Measurements from ENCODE around the gene RNF169. TPM values are rescaled to one million over a fixed set of nuclear protein-coding genes. Genes with fewer than 3 reads are reported as not detected.
"Not testable (repeated sequence)": the region's sequence is repeated elsewhere in the genome, so short reads cannot be mapped to it uniquely, and the experiment has no call there.

Gene RNF169
- total RNA-seq, 1 donor from 2014 or later, result 28.7 TPM

DNA sequence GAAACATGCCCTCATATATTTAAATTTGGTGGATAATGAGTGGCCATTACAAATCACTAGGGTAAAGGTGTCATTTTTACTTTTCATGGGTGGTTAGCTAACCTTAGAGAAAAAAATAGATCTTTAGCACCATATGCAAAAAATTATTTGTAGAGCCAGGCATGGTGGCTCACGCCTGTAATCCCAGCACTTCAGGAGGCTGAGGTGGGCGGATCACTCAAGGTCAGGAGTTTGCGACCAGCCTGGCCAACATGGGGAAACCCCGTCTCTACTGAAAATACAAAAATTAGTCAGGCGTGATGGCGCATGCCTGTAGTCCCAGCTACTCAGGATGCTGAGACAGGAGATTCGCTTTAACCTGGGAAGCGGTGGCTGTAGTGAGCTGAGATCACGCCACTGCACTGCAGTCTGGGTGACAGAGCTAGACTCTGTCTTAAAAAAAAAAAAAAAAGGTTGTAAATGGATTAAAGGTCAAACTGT, 19.6 kb downstream of the RNF169 start:
- not testable (repeated sequence) for DNase-seq

DNA sequence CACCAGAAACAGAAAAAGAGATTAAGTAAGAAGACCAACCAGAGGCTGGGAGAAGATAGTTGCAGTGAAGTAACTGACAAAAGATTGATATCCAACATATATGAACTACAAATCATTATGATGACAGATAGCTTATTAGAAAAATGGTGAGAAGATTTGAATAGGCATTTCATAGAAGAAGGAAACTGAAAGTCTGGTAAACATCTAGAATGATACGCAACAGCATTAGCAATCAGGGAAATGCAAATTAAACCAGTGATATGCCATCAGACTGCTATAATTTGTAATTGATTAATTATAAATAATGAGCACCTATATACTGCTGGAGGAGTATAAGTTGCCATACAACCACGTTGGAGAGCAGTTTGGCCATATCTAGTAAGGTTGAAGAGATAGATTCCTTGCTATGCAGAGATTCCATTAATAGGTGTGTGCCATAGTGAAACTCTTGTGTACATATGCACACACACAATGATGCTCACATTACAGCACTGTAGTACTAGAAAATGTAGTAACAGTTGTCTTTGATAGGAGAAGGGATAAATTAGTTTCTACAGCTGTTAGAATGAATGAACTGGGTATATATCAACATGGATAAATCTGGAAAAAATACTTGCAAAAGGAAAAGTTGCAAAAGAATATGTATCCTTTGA, 20.5 kb downstream of the RNF169 start:
- no peak for DNase-seq

DNA sequence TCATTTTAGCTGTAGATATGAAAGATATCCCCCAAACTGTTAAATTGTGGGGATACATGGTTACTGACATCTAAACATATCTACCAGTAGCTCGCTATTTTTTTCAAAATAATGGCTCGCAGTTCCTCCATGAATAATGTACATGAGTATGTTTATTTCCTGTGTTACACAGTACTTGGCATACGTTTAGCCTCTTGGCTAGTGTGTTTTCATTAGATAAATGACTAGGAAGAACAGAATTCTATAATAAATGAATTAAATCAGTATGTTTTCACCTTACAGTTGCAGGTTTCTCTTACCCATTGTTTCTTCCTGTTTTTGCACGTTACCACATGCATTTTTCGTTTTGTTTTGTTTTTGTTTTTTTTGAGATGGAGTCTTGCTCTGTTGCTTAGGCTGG, 21.8 kb downstream of the RNF169 start:
- no peak for DNase-seq

DNA sequence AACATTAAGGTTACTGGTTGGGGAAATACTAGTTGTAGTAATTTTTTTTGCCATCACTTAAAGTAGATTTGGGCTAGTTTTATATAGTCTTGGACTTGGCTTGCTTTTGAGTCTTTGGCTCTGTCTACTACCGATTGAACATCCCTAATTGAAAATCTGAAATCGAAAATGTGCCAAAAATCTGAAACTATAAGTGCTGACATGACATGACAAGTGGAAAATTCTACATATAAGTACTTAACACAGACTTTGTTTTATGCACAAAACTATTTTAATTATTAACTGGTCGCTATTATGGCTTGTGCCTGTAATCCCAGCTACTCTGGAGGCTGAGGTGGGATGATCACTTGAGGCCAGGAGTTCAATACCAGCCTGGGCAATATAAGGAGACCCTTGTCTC, 22.5 kb downstream of the RNF169 start:
- no peak for DNase-seq

DNA sequence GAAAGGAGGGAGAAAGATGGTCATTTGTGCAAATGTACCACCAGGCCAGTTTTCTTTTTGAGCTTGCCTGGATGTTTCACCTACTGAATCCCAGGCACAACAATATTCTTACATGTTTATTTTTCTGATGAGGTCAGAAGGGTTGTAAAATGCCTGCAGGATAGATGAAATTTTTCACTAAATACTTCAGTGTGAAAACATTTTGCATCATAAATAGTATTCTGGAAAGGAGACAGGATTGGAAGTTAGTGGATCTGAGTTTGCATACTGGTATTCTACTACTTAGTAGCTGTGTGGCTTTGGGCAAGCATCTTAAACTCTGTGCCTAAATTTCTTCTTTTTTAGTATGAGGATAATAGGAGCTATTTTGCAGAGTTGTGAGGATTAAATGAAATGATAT, 24.8 kb downstream of the RNF169 start:
- no peak for DNase-seq

DNA sequence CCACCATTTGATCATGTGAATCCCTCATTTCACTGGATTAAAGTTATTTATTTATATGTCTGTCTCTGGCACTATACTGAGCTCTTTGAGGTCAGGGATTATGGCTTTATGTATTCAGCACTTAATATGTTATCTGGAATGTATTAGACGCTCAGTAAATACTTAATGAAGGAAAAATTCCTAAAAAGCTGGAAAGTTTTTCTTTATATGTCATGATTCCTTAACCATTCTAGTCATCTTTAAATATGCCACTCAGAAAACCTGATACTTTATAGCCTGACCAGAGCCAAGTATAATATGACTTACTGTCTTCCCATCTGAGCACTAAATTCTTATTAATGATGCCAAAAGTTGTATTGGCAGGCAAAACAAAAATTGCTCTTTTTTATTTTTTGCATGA, 27.1 kb downstream of the RNF169 start:
- DNase-seq, result no peak

DNA sequence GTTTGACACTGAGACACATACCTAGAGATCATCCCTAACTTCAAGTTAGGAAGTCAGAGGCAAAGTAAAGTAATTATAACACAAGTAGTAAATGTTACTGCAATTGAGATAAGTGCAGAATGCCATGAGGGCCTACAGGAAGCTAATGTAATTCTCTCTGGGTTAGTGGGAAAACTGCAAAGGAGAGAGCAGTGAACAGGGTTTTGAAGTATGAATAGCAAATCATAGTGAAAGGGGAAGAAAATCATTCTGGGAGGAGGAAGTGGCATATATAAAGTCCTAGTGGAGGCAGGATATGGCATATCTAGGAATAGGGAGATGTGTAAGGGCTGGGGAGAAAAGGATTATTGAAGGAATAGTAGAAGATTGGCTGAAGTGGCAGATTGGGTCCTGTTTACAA, 27.9 kb downstream of the RNF169 start:
- no peak for DNase-seq

DNA sequence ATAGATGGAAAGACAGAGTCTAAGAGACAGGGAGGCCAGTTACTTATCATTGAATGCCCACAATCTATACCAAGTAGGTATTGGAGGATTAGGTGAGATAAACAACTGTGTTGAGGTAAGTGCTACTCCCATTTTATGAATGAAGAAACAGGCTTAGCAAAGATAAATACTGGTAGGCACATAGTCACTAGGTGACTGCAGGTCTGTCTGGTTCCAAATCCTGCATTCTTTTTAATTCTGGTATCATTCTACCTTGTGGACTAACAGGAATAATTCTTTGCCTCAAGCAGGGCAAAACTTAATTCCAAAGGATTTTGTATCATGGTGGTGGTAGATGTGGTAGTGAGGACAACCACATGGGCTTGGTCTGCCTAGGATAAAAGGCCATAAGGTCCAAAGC, 28.4 kb downstream of the RNF169 start:
- no peak for DNase-seq

DNA sequence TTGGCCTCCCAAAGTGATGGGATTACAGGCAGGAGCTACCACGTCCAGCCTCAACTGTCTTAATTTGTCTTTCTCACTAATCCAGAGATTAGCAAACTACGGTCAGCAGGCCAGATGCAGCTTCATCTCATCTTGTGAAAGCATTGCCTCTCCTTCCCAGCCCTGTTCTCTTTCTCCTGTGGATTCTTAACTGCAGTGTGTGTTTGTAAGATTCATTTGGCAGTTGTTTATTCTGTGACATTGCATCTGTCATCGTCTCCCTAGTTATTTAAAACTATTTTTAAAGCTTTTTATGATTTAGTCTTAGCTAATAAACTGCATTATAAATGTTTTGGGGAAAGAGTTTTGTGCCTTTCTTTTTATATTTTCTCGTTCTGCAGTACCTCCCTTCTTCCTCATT, 29.2 kb downstream of the RNF169 start:
- no peak for DNase-seq

DNA sequence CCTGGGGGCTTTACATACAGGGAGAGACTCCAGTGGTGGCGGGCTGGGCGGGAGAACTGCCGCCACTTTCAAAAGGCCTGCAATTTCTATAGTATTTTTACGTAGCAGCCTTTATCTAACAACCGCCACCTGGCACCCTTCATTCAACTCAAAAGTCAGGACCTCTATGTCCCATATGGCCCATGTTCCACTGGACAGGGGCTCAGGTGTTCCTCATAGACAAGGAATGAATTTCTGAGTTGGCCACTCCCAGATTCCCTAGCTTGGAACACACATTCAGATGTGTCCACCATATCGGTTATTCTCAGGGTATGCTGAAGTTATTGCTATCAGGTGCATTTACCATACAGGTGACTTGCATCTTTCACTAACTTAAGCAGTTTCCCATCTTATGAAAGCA, 29.9 kb downstream of the RNF169 start:
- DNase-seq, result no peak

DNA sequence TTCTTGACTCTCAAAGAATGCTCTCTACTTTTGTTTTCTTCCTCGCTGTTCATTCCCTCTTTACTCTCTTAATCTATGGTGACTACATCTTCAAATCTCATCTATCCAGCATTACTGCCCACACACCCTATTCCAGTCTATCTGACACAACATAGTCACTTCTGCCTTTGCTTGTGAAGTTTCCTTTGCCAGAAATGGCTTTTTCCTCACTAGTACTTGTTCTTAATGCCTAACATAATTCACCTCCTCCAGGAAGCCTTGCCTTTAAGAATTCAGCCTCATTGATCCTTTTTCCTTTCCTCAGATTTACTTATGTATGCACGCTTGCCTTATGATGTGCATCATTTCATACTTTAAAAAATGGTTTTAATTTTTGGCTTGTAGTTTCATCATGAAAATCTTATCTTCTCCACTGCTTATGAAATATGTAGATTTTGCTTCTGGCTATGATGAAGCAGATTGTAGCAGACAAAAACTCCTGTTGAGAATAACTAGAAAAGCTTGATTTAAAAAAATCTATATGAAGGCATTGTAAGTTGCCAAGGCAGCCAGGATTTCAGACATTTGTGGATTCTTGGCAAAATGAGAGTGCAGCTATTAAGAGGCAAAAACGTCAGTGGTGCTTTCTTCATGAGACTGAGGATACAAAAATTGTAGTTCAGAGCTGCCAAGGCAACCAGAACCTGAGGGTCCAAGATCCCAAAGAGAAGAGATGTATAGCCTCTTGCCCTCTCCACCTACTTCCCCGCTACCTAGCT, 31.8 kb downstream of the RNF169 start:
- peak; percentile 5 for DNase-seq

DNA sequence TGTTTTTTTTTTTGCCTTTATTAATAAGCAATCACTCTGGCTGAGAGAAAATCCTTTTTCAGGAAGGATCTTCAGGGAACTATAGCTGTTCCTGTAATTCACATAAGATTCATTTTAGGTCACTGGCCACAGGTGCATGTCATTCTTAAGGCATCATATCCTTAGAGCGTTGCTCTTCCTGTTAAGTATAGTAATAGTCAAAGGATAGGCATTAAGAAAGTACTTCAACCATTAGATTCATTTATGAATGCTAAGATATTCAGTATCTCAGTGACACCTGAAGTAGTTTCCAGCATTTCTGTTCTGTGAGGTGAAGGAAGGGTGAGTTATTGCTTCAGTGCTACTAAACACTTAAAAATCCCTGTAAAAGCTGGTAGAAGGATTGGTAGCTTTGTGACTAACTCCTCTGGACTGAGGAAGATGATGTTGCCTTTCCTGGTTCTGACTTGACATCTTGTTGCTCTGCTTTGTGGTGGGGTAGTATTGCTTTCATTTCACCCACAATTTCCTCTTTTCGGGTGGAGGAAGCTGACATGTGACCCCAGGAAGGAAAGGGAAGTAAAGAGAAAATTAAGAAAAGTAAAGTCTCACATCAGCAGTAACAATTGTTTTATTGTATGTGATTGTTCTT, 34.7 kb downstream of the RNF169 start:
- peak; percentile 14 for DNase-seq

DNA sequence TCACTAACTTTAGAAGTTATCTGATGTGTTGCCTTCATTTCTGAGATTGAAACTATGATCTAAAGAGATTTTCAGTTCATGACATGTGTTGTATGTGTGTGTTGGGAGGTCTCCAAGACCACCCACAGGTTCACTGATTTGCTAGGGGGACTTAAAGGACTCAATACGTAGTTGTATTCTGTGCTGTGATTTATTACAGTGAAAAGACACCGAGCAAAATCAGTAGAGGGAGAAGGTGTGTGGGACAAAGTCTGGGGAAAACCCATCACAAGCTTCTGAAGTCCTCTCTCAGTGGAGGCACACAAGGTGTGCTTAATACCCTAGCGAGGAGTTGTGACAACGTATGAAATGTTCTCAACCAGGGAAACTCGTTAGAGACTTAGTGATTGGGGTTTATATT, 35.6 kb downstream of the RNF169 start:
- DNase-seq, result peak; percentile 6

DNA sequence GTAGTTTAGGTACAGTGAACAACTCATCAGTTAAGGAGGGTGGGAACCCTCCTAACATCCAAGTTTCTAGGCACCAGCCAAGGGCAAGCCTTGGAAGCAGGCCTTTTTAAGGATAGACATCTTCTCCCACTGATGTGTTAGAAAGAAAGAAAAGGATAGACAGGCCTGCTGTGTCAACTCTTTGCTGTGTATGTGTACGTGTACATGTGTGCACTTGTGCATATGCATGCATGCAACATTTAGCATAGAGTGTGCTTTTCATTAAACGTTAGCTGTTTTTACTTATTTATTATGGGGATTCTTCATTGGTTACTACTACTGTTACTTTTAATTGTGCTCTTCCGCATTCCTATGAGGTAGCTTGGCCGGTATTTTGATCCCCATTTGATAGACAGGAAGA, 36.1 kb downstream of the RNF169 start:
- DNase-seq, result no peak

DNA sequence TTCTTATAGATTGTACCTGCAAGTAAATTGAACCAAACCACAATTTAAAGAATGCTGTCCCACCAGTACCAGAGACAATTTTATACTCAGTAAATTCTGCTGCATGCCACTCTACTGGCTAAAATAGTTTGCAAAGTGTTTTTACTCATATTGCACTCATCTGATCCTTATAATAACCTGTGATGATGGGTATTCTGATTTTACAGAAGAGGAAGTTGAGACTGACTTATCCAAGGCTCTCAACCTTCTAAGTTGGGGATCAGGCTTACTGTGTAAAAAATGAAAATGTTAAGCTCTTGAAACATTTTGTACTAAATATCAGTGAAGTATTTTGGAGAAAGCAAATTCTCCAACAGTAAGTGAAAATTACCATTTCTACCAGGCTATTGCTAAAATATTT, 37.9 kb downstream of the RNF169 start:
- DNase-seq, result no peak

DNA sequence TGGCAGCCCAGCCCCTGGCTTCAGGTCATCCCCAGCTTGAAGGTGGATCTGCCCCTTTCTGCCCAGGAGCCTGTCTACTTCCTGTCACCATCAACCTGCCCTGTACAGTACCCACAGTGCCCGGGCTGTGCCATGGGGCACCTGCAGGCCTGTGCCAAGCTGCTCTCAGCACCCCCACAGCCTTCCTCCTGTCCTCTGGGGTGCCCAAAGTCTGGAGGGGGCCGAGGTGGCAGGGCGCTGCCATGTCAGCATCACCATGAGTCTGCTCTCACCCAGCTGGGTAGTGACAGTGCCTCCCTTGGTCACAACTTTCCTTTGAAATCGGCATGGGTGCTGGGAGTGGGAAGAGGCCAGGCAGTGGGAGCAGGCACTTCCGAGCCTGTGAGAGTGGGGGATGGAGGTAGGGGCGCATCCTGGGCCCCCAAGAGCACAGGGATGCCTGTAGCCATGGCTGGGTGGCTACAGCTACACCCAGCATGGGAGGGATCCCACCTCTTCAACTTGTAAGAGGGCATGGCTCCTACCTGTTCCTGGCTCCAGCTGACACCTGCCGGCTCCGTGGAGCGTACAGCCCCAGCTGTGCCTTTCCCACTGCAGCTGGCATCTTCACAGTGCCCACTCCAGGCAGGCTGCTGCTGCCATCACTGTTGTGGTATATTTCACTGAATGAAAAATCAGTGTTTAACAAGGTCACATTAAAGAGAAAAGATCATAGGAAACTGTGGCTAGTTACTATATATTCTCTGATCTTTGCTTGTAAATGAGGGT, 42.9 kb downstream of the RNF169 start:
- DNase-seq, result no peak

DNA sequence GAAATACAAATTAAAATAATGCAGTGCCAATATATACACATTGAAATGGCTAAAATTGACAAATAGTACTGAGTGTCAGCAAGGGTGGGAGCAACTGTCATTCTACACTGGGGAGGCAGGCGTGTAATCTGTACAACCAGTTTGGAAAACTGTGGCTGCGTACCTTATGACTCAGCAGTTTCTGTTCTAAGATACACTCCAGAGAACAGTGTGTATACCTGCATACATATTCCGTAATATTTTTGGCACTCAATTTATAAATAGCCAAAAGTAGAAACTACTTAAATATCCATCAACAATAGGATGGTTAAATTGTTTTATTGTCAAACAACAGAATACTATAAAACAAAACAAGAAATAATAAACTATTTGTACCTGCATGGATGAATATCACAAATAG, 57.6 kb downstream of the RNF169 start:
- no peak for DNase-seq

DNA sequence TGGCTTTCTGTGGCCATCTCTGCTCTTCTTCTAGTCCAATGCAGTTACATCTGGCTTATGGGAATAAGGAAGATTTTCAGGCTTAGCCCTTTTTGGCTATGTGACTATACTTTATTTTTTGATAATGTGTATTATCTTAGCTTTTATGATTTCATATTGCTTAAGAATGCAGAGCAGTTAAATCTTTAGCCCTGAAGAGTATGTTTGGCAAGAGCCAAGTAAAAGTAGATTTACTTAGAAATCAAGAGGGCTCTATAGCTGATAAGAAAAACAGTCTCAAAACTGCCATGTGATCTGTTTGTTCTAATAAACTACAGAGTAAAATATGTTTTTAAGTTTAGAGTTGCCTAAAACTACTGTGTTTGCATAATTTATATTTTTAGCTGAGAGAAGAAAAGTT, 61.2 kb downstream of the RNF169 start:
- no peak for DNase-seq

DNA sequence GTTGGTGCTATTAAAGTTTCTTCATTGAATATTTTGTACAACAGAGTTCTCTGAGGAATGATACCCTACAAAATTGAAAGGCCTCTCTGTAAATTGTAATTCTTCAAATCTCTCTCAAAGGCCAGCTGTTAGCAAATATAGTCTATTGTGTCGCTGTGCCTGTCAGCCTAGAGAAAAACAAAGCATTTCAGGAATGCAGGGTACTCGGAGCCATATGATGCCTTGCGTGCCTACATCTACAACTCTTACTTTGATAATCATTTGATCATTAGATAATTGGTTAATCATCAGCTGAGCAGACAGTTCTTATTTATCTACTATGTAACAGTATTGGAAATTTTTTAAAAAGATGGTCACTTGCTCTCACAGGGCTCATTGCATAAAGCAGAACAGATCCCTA, 67.3 kb downstream of the RNF169 start:
- DNase-seq, result peak; percentile 5

DNA sequence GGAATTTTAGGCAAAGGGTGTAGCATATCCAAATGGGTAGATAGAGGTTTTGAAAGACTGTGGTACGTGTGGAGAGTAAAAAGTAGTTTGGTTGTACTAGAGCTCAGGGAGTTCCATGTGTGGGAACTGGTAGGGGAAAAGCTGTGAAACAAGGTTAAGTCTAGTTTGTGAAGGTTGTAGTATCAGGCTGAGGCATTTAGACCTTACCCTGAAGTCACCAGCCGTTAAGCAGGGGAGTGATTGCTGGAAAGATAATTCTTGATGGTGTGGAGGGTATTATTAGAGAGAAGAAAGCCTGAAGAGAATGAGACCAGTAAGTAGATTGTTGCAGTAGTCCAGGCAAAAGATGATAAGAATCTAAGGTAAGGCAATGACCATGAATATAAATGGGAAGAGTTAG, 68.0 kb downstream of the RNF169 start:
- no peak for DNase-seq

DNA sequence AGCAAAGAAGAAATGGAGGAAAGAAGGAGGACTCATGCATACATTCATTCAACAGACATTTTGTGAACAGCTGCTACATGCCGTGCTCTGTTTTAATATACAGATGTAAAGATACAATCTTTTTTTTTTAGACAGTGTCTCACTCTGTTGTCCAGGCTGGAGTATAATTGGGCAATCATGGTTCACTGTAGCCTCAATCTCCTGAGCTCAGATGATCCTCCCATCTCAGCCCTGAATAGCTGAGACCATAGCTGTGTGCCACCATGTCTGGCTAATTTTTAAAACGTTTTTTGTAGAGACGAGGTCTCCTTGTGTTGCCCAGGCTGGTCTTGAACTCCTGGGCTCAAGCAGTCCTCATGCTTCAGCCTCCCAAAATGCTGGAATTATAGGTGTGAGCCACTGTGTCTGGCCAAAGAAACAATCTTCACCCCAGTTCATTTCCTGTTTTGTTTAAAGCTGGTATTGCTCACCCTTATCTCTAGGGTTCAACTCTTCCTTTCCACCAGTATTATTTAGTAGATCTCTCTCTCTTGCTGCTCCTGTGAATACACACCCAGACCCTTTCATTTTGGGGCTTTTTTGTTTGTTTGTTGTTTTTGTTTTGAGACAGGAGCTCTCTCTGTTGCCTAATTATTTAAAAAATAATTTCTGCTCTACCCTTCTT, 69.8 kb downstream of the RNF169 start:
- DNase-seq, result no peak

DNA sequence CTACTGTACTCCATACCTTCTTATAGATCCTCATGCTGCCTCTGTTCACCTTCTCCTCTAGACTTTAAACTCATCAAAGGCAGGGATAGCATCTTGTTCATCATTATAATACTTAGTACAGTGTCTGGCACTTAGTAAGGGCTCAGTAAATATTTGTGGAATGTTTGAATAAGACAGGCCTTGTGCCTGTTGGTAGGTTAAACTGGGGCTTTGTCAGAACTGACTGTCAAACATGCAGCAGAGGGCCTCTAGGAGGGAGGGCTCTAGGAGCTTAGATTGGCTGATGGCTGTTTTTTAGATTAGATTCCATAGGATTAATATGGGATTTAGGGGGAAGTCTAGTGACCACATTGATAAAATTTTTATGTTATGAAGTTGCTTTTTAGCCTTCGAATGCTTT, 70.8 kb downstream of the RNF169 start:
- DNase-seq, result no peak

All from tongue (tissue), 2 donors.